Measurements from ENCODE around the gene ARPP19.
"Not testable (repeated sequence)": the region's sequence is repeated elsewhere in the genome, so short reads cannot be mapped to it uniquely, and the experiment has no call there.

Gene ARPP19

GRCh38 chr15:52546031-52546751 lies 22.6 kb downstream of the ARPP19 start:
- DNase-seq = no peak

GRCh38 chr15:52540374-52541012 lies 28.3 kb downstream of the ARPP19 start:
- no peak for DNase-seq

- no peak for DNase-seq
Measured at GRCh38 chr15:52537459-52537858, 31.4 kb downstream of the ARPP19 start.

GRCh38 chr15:52532427-52532826 lies 36.4 kb downstream of the ARPP19 start:
- DNase-seq = no peak

- no peak for DNase-seq
Measured at GRCh38 chr15:52529940-52530339, 38.9 kb downstream of the ARPP19 start.

- no peak for DNase-seq
Measured at GRCh38 chr15:52529341-52529924, 39.4 kb downstream of the ARPP19 start.

GRCh38 chr15:52528564-52529340 lies 40.1 kb downstream of the ARPP19 start, which contains the start of gene MYO5A:
Gene MYO5A (minus strand): TSS chr15:52528880. CDS start chr15:52528806, 74 bp downstream.
- DNase-seq = peak; percentile 65

- DNase-seq = peak; percentile 13
Measured at GRCh38 chr15:52527911-52528563, 40.8 kb downstream of the ARPP19 start.

- no peak for DNase-seq
Measured at GRCh38 chr15:52527196-52527910, 41.5 kb downstream of the ARPP19 start.

GRCh38 chr15:52524223-52525136 lies 44.4 kb downstream of the ARPP19 start:
- DNase-seq = no peak

- no peak for DNase-seq
Measured at GRCh38 chr15:52523647-52524046, 45.2 kb downstream of the ARPP19 start.

GRCh38 chr15:52523192-52523591 lies 45.6 kb downstream of the ARPP19 start:
- peak; percentile 72 for DNase-seq

GRCh38 chr15:52521682-52522081 lies 47.1 kb downstream of the ARPP19 start:
- DNase-seq = no peak

- no peak for DNase-seq
Measured at GRCh38 chr15:52520421-52520820, 48.4 kb downstream of the ARPP19 start.

- peak; percentile 12 for DNase-seq
Measured at GRCh38 chr15:52518487-52519371, 50.1 kb downstream of the ARPP19 start.

- DNase-seq = no peak
Measured at GRCh38 chr15:52517014-52517413, 51.8 kb downstream of the ARPP19 start.

GRCh38 chr15:52515343-52515742 lies 53.5 kb downstream of the ARPP19 start:
- DNase-seq = no peak

GRCh38 chr15:52514482-52514881 lies 54.3 kb downstream of the ARPP19 start:
- no peak for DNase-seq

GRCh38 chr15:52512869-52513268 lies 56.0 kb downstream of the ARPP19 start:
- DNase-seq = not testable (repeated sequence)

- DNase-seq = no peak
Measured at GRCh38 chr15:52511084-52511483, 57.7 kb downstream of the ARPP19 start.
